Right lobe of liver (tissue), 4 donors: ENCODE measurements around the gene SP1.

Experiments
- CTCF ChIP-seq, 4 donors: fragments of 200-600 bp in 3 of 4; fragments of 450-650 bp in 1 of 4; IDR thresholded peaks; one replicate each; pipeline versions ENCODE4 v1.5.1 to v1.8.0; 2016 to 2022; ENCODE audit warnings: antibody characterized with exemption in 4 of 4, mild to moderate bottlenecking in 2 of 4
- POLR2A ChIP-seq: fragments of 450-650 bp; IDR thresholded peaks from one replicate; pipeline ENCODE4 v1.6.1; 2017; ENCODE audit warnings: antibody characterized with exemption, mild to moderate bottlenecking
- donor health status: DM: no; HTN: no; CAD: no.
- donor health status: DM: no; HTN: no; CAD: no.
- donor health status: DM: no; HTN: yes; CAD: no.

GRCh38 chr12:53378724-53379388 is 1.1 kb upstream of the SP1 start:
- TF ChIP-seq CTCF (IDR thresholded peaks at IDR 0.05) (no peak), POLR2A (no peak)
